NCI-H510A (cell line): ENCODE data around the gene BORCS5.
"Not testable (repeated sequence)": the region's sequence is repeated elsewhere in the genome, so short reads cannot be mapped to it uniquely, and the experiment has no call there.

ENCODE experiments used
- DNase-seq: peaks from one replicate; lab custom pipeline; 2025; lab: John Stamatoyannopoulos, UW

The BORCS5 gene

DNA sequence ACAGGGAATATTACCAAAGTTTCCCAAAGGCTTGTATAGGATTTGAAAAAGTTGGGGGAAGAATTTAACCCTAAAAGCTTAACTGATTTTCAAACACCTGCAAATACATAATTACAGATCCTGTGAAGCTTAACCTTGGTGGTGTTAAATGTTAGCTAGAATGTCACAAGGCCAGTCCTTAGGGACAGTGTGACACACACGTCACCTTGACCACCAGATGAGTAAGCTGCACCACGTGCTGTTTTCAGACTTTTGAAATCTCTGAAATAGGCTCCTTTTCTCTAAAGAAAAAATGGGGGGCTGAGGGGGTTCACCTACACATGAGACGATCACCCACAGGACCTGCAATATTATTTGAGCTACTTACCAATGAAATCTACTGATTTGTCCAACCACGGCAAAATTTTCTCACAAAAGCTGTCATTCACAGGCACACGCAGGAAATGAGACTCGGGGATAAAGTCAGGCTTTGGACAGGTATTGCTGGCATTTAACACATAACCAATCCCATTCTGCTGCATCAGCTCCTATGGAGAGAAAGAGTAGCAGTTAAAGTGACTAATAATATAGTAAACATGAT lies 129.9 kb downstream of the BORCS5 start:
- DNase-seq, result no peak

GRCh38 chr12:12487490-12487889 lies 130.6 kb downstream of the BORCS5 start:
- no peak for DNase-seq

DNA sequence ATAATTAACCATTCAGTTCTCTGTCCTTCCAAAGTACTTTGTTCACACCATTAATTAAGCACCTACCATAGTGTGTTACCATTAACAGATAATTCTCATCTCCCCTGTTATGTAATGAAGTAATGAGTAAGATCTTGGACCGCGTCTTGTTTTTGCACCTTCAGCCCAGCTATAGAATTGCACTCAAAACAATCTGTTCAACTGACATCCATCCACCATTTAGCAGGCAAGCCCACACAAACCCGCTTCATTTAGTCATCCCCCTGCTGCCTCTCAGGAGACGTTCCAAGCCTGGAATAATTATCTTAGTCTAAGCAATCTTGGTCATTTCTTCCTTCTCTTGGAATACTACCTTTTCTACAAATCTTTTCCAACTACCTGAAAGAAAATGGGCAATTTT lies 131.4 kb downstream of the BORCS5 start:
- DNase-seq, result no peak

DNA sequence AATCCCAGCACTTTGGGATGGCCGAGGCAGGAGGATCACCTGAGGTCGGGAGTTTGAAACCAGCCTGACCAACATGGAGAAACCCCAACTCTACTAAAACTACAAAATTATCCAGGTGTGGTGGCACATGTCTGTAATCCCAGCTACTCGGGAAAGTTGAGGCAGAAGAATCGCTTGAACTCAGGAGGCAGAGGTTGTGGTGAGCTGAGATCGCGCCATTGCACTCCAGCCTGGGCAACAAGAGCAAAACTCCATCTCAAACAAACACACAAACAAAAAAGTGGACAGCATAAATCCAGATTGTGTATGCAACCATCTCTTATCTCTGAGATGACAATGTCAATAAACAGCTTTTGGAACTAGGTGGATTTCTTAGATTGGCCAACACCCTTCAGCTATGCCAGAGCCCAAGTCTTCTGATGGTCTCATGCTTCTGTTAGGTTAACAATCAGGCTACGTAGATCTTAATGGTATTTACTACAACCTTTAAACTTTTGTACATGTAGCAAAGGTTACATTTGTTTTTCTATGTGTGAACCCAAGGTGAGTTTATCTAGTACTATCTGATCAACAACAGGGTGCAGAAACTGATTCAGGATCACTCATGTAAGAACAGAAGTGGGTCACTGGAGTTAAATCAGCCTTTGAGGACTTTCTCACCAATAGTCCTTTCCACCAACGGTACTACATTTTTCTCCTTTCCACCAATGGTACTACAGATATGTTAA lies 132.1 kb downstream of the BORCS5 start:
- no peak for DNase-seq

DNA sequence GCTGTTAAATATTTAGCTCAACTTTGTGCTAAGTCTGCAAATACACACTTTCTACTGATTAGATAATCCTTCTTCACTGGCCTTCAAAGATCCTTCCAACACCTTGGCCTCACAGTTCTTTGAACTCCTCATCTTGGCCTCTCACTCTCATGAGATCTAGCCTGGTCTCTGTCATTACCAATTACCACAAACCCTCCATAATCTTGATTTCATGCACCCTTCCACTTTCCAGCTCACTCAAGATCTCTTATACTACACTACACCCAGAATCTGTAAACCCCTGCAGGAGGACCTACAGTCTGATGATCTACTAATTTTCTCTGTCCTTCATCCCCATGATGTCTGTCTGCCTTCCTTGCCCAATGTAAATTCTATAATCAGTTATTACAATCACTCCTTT lies 134.7 kb downstream of the BORCS5 start:
- DNase-seq, result no peak

- no peak for DNase-seq
Observed at GRCh38 chr12:12492547-12492946, 135.7 kb downstream of the BORCS5 start.

DNA sequence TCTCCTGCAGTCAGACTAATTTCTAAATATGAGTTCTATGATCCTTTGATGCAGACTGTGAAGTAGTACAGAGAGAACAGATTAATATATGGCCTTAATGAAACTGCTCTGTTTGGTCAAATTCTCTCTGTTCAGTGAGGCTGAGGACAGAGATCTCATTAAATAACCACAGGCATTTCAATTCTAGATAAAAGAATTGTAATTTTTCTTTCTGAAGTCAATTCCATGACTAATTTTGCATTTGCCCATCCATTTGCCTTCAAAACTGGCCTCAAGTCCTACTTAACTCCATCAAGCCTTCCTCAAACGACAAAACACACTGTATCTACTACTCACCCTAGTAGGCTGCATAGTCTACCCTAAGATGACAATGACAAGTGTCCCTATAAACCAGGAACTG lies 138.7 kb downstream of the BORCS5 start:
- DNase-seq, result no peak

DNA sequence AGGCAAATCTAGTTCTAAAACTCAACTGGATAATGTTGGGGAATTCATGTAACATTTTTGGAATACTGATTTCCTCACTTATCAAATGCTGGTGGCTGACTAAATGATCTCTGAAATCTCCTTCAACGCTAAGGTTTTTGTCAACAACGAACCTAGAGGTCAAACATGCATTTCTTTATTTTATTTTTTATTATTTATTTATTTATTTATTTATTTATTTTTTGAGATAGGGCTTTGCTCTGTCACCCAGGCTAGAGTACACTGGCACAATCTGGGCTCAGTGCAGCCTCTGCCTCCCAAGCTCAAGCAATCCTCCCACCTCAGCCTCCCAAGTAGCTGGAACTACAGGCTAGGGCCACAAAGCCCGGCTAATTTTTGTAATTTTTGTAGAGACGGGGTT lies 141.3 kb downstream of the BORCS5 start:
- DNase-seq, result no peak

DNA sequence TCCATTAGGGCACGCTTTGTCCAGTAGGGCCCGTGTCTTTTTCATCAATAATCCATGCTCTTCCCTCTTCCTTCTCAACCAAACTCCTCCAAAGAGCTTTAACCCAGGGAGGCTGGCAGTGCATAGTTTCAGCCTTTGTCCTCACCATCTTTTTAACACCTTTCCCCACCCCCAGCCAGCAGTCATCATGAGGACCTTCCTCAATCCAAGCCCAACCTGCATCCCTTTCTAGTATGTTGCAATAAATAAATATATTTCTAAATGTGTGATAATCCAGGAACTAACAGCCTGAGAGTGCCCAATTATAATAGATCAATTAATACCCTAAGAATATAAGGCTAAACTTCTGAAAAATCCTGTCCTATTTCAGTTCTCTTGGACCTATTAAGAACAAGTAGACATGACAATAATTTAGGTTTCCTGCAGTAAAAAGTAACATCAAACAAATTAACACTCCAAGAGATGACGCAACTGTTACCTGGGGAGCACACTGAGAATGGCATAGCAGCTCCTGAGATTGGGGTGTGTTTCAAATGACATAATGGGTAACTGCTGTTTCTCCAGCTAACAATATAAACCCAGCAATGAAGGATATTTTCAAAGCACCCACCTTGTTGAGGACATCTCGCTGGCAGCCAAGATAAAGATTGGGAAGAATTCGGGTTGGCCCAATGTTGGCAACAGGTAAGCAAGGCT lies 143.2 kb downstream of the BORCS5 start:
- no peak for DNase-seq

DNA sequence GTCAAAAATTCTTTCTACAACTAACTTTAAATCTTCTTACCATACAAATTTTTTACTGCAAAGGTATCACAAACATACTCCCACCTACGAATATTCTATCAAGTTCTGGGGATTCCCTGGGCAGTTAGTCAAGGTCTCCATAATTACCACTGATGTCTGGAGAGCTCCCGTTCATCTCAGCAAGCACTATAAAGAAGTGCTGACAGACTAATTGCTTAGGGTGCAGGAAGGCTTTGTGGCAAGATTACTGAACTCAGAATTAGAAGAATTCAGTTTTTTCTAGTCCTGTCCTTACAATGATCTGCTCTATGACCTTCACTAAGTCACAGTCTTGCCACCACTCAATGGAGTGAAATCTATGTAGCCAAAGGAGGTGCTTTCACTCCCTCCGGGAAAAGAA lies 144.2 kb downstream of the BORCS5 start:
- no peak for DNase-seq

DNA sequence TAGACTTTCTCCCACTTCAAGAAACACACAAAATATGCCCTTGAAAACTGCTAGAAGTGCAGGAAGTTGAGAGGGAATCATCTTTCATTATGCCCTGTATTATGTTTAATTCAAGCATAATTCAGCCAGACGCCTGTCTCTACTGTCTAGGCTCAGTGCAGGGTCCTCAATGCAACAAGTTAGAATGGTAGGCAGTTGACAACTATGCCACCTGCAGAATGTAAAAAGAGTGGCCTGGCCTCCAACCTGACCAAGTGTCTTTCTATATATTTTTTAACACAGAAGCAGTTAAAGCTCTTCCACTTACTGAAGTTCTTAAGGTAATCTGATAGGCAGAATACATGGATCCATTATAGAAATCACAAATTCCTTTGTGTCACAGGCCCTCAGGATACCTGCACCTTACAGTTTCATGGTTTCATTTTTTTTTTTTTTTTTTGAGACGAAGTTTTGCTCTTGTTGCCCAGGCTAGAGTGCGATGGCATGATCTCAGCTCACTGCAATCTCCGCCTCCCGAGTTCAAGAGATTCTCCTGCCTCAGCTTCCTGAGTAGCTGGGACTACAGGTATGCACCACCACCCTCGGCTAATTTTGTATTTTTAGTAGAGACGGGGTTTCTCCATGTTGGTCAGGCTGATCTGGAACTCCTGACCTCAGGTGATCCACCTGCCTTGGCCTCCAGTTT lies 145.4 kb downstream of the BORCS5 start:
- not testable (repeated sequence) for DNase-seq

- no peak for DNase-seq
Observed at GRCh38 chr12:12502815-12503151, 145.9 kb downstream of the BORCS5 start.

GRCh38 chr12:12503384-12504078 lies 146.7 kb downstream of the BORCS5 start:
- no peak for DNase-seq

DNA sequence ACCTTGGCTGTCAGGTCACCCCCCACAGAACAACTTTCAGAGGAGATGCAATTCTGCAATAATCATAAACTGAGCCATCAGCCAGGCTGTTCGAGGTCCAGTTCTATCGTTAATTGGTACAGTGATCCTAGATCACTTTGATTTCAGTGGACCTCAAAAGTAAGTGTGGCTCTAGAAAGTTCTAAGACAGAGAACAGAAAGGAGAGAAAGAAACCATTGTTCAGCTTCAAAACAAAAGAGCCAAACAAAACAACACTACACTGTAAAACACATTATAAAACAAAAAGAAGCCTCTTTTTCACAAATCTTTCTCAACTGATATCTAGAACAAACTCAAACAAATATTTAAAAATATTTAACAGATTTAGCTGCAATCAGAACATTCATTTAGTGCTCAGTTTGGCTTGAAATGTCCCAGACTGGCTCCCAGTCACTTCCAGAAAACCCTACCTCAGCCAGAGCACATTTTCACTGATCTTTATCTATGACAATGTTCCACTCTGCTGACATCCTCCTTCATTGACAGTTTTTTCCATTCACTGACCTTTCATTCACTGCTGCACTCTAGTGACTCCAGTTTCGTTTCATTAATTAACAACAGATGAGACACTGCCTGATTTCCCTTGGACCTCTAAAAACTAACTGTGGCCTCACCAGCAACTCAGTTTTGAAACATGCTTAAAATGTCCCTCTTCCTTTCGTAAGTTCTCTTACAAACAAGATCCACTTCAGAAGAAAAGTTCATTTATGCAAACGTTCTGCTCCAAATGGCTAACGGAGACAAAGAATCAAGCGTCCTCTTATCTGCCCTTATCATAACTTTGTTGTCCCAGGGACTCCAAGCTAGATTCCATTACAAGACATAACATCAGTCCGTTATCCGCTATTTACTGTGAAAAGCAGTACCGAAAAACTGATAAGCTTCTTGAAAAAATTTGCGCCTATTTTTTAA lies 148.9 kb downstream of the BORCS5 start:
- no peak for DNase-seq

DNA sequence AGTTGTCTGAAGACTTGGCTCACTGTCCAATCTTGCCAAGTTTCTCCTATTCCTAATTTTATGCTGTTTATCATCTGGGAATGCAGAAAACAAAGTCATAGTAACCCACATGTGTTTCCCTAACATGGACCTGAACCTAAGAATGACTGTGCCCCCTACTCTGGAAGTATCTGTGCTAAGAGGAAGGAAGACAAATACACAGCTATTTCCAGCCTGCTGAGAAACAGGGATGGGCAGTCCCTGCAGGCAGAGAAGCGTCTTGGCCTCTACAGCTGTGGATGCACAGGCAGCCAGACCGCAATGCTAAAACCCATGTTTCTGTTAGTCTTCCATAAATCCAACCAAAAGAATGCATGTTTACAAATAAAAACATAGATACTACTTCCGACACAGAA lies 149.6 kb downstream of the BORCS5 start:
- no peak for DNase-seq

GRCh38 chr12:12507121-12507520 lies 150.2 kb downstream of the BORCS5 start:
- DNase-seq, result no peak

- no peak for DNase-seq
Observed at GRCh38 chr12:12508612-12509011, 151.7 kb downstream of the BORCS5 start.

DNA sequence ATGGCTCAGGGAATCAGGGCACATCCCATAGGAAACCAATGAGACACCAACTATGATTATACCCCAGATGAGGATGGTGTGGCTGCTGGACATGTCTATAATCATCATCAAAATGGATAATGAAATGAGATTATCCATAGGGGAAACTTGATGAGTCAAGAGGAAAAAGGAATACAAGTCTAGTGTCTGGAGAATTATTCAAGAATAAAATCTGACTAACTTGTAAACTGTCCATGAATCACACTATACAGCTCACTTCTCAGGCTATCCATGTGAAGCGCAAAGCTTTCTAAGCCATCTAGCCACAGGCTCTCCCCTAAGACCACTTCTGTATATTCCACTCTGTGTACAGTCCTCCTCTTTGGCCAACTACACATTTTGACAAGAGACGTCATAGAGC lies 153.3 kb downstream of the BORCS5 start:
- DNase-seq, result no peak

GRCh38 chr12:12510551-12510950 lies 153.7 kb downstream of the BORCS5 start:
- no peak for DNase-seq

DNA sequence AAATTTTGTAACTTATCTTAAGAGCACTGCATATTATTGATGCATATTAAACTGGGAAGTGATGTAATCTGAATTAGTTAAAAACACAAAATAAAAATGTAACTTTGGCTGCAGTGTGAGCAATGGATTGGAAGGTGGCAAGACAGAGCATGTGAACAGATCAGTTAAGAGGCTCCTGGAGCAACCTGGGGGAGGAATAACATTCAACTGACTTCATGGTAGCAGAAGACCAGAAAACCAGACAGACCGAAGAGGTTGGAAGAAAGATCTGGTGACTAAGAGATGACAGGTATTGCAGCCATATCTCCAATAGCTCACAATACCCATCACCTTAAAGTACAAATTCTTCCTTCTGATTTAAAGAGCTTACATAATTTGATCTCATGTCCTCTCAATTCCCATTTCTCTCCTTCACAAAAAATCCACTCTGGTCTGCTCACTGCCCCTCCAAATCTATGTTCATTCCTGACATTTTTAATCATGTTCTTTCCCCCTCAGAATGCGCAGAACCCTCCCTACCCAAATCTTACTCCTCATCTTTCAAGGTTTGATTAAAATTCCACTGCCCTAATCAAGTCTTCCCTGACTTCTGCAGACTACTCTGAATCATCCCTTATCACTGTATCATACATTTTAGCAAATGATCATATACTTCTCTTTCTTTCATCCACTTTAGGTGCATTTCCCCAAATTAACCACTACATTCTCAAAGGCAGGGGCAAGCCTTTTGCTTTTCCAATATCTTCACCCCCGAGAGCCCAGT lies 154.3 kb downstream of the BORCS5 start:
- DNase-seq, result no peak
